Epithelial cell of prostate (primary cell): ENCODE measurements around the gene KRT80.

Experiments
- DNase-seq: peaks from one replicate; pipeline ENCODE4 v3.0.0-alpha.2; 2011; ENCODE audit warnings: low read depth, low spot score
- H3K27ac ChIP-seq: fragments of 450-650 bp; 2 replicates; pipeline ENCODE4 v1.5.1; 2017; ENCODE audit warnings: mild to moderate bottlenecking

The KRT80 gene

DNA sequence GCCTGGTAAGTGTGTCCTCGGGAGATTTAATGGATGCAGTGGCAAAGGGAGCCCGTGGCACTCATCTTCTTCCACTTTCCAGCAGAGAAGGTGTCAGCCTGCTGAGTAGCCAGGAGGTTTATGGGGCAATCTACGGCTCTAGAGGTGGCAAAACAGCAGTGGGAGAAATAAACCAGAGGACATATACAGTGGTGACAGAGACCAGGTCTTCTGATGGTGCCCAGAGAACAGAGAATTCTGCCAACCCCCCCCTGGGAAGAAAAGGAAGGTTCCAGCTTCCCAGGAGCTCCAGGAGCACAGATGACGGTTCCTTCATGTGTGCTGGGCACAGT lies 69.3 kb downstream of the KRT80 start:
- no peak for DNase-seq
- no peak overlapping the region for H3K27ac ChIP-seq

DNA sequence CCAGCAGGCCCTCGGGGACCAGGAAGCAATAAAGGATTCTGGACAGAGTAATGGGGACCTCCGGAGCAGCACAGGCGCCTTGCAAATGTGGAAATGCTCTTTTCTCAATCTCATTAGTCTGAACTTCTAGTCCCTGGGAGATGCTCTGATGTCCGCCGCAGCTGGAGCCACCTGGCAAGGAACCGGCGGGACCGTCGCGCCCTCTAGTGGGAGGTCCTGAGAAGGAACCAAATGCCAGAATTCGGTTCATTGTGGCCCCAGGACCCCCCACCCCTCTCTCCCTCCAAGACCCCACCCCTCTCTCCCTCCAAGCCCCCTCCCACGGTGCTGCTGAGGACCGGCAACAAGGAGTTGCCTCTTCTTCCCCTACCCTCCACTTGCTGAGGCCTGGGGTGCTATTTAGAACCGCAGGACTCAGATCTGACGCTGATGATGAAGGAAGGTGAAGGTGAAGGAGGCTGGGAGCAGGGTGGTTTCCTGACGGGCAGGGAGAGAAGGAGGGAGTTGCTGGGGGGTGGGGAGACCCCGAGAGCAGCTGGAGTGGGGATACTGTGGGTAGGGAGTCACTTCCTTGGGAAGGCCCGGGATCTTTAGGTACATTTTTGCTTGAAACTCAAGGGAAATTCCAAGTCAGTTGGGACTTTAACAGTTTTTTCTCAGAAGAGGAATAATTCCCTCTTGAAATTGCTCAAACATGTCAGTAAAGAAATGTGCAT lies 69.8 kb downstream of the KRT80 start:
- H3K27ac ChIP-seq: no peak overlapping the region
- no peak for DNase-seq

DNA sequence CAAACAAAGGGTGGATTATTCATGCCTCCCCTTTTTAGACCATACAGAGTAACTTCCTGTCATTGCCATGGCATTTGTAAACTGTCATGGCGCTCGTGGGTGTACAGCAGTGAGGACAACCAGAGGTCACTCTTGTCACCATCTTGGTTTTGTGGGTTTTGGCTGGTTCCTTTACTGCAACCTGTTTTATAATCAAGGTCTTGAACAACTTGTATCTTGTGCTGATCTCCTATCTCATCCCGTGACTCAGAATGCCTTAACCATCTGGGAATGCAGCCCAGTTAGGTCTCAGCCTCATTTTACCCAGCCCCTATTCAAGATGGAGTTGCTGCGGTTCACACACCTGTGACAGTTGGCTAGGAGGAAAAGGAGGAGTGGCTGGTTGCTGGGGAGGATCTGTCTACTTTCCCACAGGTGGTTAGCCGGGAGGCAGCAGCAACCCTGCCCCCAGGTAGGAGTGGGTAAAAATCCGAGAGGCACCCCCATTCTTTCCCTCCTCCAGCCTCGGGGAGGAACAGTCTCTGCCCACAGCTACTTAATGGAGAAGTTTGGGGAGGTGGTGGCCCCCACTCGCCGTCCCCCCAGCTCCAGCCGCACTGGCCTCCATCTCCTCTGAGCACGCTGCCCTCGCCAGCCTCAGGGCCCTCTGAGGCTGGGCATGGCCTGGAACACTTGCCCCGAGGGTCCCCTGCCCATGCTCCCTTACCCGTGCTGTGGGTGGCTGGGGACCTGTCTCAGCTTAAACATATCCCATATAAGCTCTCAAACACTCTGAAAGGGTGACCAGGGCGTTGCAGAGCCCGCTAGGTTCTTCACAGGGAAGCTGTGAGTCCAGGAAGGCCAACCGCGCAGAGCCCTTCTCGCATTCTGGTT lies 70.6 kb downstream of the KRT80 start:
- no peak overlapping the region for H3K27ac ChIP-seq
- no peak for DNase-seq

DNA sequence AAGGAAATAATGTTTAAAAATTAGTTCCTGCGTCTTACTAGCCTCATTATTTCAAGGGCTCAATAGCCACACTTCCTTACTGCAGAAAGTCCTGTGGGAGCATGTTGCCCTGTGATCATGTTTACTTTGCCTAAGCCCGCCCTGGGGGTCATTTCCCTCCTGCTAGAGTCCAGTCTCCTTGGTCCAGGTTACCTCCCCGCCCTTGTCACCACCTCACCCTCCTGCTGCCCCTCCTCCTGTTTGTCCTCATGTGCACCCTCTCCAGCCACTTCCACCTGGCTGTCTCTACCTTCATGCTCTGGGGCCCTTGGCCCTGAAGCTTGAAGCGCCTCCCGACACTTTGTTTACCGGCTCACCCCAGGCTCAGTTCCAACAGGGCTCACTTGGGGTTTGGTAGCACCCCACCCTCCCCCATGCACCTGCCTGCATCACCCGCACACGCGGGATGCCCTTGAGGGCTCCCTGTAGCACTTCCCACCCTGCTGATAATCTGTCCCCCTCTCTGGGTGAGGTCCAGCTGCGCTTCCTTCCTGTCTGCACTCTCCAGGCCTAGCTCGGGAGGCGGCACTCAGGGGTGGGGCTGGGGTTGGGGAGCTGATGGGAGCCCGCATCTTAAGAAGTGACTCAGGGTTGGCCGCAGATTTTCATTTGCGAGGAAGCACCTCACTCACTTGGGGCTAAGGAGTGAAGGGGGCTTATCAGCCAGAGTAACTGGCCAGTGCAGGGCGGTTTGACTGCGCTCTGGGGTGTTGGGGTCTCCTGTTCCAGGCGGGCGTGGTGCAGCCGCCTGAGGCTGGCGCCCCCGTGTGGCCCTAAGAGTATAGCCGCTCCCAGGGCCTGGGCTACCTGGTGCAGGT lies 72.2 kb downstream of the KRT80 start:
- no peak overlapping the region for H3K27ac ChIP-seq
- DNase-seq: no peak
